ENCODE results near the gene DYRK3.

DNA sequence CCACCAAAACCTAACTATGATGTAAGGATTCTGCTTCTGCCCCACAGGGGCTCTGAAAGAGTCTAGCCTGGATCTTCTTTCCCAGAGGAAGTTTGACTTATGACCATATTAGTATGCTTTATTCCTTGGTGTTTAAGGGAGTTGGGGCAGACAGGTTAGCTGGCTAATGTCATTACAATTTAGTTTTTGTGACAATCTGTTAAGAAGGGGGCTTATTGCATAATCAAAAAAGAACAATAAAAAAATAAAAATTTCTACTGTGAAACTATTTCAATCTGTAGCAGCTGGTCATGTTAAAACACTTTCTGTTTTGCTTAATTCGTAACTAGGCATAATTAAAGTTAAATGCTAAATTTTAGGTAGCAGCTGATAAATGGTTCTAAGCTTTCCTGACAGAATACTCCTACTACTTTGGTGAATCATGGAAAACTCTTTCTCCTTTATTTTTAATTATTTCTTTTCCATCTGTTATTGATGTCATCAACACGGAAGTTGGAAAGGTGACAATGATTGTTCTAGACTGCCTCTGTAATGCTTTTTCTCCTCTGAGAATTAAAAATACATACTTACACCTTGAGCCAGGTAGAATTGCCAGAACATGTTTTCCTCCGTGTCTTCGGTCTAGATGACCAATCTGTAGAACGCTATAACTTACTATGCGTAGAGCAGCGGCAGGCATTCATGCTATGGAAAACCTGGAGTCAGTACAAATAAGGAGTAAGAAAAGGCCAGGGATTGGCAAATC is 18.6 kb downstream of the DYRK3 start:
- TF ChIP-seq, protein P1, sequence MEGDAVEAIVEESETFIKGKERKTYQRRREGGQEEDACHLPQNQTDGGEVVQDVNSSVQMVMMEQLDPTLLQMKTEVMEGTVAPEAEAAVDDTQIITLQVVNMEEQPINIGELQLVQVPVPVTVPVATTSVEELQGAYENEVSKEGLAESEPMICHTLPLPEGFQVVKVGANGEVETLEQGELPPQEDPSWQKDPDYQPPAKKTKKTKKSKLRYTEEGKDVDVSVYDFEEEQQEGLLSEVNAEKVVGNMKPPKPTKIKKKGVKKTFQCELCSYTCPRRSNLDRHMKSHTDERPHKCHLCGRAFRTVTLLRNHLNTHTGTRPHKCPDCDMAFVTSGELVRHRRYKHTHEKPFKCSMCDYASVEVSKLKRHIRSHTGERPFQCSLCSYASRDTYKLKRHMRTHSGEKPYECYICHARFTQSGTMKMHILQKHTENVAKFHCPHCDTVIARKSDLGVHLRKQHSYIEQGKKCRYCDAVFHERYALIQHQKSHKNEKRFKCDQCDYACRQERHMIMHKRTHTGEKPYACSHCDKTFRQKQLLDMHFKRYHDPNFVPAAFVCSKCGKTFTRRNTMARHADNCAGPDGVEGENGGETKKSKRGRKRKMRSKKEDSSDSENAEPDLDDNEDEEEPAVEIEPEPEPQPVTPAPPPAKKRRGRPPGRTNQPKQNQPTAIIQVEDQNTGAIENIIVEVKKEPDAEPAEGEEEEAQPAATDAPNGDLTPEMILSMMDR (CRISPR knock-in tag; IDR thresholded peaks at IDR 0.05), result no peak
- no peak for TF ChIP-seq ZNF12 (CRISPR knock-in tag; IDR thresholded peaks at IDR 0.05)
